GM18861 (cell line): Measurements from ENCODE around the gene PHOX2B.
"Not testable (repeated sequence)": the region's sequence is repeated elsewhere in the genome, so short reads cannot be mapped to it uniquely, and the experiment has no call there.

Experiments
- ATAC-seq: cut with Tn5 transposase; IDR thresholded peaks from one replicate; pipeline ENCODE4 v1.9.1; 2021; ENCODE audit not compliant: unreplicated experiment

The PHOX2B gene

GRCh38 chr4:41713768-41714167 is 34.8 kb downstream of the PHOX2B start:
- no peak for ATAC-seq

GRCh38 chr4:41712425-41712824 is 36.1 kb downstream of the PHOX2B start:
- ATAC-seq, result no peak

- ATAC-seq, result not testable (repeated sequence)
These were observed 36.9 kb downstream of the PHOX2B start for GRCh38 chr4:41711654-41712053.

- ATAC-seq, result no peak
These were observed 38.6 kb downstream of the PHOX2B start for GRCh38 chr4:41709844-41710481.

GRCh38 chr4:41703785-41704184 is 44.7 kb downstream of the PHOX2B start:
- ATAC-seq, result no peak

GRCh38 chr4:41702770-41703169 is 45.8 kb downstream of the PHOX2B start:
- ATAC-seq, result no peak

GRCh38 chr4:41701983-41702382 is 46.5 kb downstream of the PHOX2B start:
- ATAC-seq, result no peak

- ATAC-seq, result no peak
These were observed 51.8 kb downstream of the PHOX2B start for GRCh38 chr4:41696763-41697162.

GRCh38 chr4:41696131-41696530 is 52.4 kb downstream of the PHOX2B start:
- no peak for ATAC-seq
